Suprapubic skin (tissue), 3 donors: Measurements from ENCODE around the gene TMEM175.

Source experiments
- CTCF ChIP-seq, 2 donors: fragments of 200-600 bp in 1 of 2; fragments of 450-650 bp in 1 of 2; sonication (generic) in 1 of 2; IDR thresholded peaks; one replicate each; pipeline ENCODE4 v1.5.1; 2016 to 2019; ENCODE audit warnings: antibody characterized with exemption in 2 of 2, mild to moderate bottlenecking in 1 of 2, moderate library complexity in 1 of 2
- POLR2A ChIP-seq, 2 donors: fragments of 450-650 bp; IDR thresholded peaks; one replicate each; pipeline ENCODE4 v1.6.1; 2017; ENCODE audit warnings: antibody characterized with exemption in 2 of 2, mild to moderate bottlenecking in 2 of 2, moderate library complexity in 2 of 2

GRCh38 chr4:968621-969394, 36.5 kb downstream of the TMEM175 start:
- TF ChIP-seq CTCF (IDR thresholded peaks at IDR 0.05) = no peak
- no peak for TF ChIP-seq POLR2A (IDR thresholded peaks at IDR 0.05)
